HepG2 (cell line): ENCODE data around the gene RRP8. TPM values are rescaled to one million over a fixed set of nuclear protein-coding genes. Genes with fewer than 3 reads are reported as not detected.

Experiments
- ARID5B ChIP-seq: IDR thresholded peaks from 2 replicates; pipeline ENCODE4 v1.4.0; 2020; ENCODE audit warnings: mild to moderate bottlenecking, missing genetic modification reagents
- ATF7-NPFF ChIP-seq: sonication (generic); formaldehyde crosslinking; IDR thresholded peaks from 2 replicates; pipeline ENCODE4 v1.8.1; 2023; ENCODE audit warnings: mild to moderate bottlenecking, low read depth, missing genetic modification reagents, moderate library complexity
- GABPA ChIP-seq, 2 experiments: IDR thresholded peaks; 2 replicates each; pipeline ENCODE4 v1.6.1; 2011 to 2016; ENCODE audit warnings: low read depth in 2 of 2, low read length in 1 of 2, missing biosample characterization in 1 of 2, missing genetic modification characterization in 1 of 2
- GZF1 ChIP-seq: sonication (generic); formaldehyde crosslinking; IDR thresholded peaks from 2 replicates; pipeline ENCODE4 v1.5.1; 2020; ENCODE audit warnings: mild to moderate bottlenecking, missing genetic modification reagents
- MTF1 ChIP-seq: sonication (generic); formaldehyde crosslinking; IDR thresholded peaks from 2 replicates; pipeline ENCODE4 v1.5.0; 2020; ENCODE audit warnings: missing genetic modification reagents
- NFKB2 ChIP-seq: sonication (generic); formaldehyde crosslinking; IDR thresholded peaks from 2 replicates; pipeline ENCODE4 v1.4.0; 2020; ENCODE audit warnings: missing genetic modification reagents, borderline replicate concordance
- NONO ChIP-seq, 2 experiments: fragments of 450-650 bp in 1 of 2; sonication (generic) in 1 of 2; formaldehyde crosslinking in 1 of 2; IDR thresholded peaks in 1 of 2; conservative IDR thresholded peaks in 1 of 2; 2 replicates each; pipeline versions ENCODE4 v1.6.1 to v1.8.0; 2017 to 2022; ENCODE audit warnings: mild to moderate bottlenecking in 1 of 2, missing genetic modification reagents in 1 of 2, moderate library complexity in 1 of 2
- NR2F2 ChIP-seq: IDR thresholded peaks from 2 replicates; pipeline ENCODE4 v1.6.1; 2012; ENCODE audit warnings: low read depth, inconsistent platforms, borderline replicate concordance
- PAX8 ChIP-seq: sonication (generic); formaldehyde crosslinking; IDR thresholded peaks from 2 replicates; pipeline ENCODE4 v1.8.0; 2022; ENCODE audit warnings: mild to moderate bottlenecking, missing genetic modification reagents, borderline replicate concordance
- POLR2A ChIP-seq, 2 experiments: IDR thresholded peaks; 2 replicates each; pipeline ENCODE4 v1.6.1; 2011; ENCODE audit warnings: low read depth in 2 of 2, low read length in 2 of 2, mild to moderate bottlenecking in 1 of 2, moderate library complexity in 1 of 2; ENCODE audit not compliant: insufficient read depth in 1 of 2
- RBFOX2 ChIP-seq: fragments of 200-400 bp; formaldehyde crosslinking; IDR thresholded peaks from 2 replicates; pipeline ENCODE4 v1.6.1; 2017; ENCODE audit warnings: low read depth, mild to moderate bottlenecking, low read length
- SALL1 ChIP-seq: sonication (generic); formaldehyde crosslinking; IDR thresholded peaks from 2 replicates; pipeline ENCODE4 v1.8.0; 2022; ENCODE audit warnings: mild to moderate bottlenecking, missing genetic modification reagents
- SOX5 ChIP-seq: IDR thresholded peaks from 2 replicates; pipeline ENCODE4 v1.6.1; 2016; ENCODE audit warnings: borderline replicate concordance
- SPEN ChIP-seq: sonication (generic); formaldehyde crosslinking; IDR thresholded peaks from 2 replicates; pipeline ENCODE4 v1.5.1; 2020; ENCODE audit warnings: low read depth, mild to moderate bottlenecking, missing genetic modification reagents
- ZNF274 ChIP-seq: sonication (generic); formaldehyde crosslinking; IDR thresholded peaks from 2 replicates; pipeline ENCODE4 v1.5.1; 2020; ENCODE audit warnings: mild to moderate bottlenecking, missing genetic modification reagents
- ZNF34 ChIP-seq: sonication (generic); formaldehyde crosslinking; IDR thresholded peaks from 2 replicates; pipeline ENCODE4 v1.4.0; 2020; ENCODE audit warnings: mild to moderate bottlenecking, missing genetic modification reagents, borderline replicate concordance
- ZNF367 ChIP-seq: sonication (generic); formaldehyde crosslinking; IDR thresholded peaks from 2 replicates; pipeline ENCODE4 v1.4.0; 2020; ENCODE audit warnings: missing genetic modification reagents, borderline replicate concordance
- ZNF530 ChIP-seq: sonication (generic); formaldehyde crosslinking; IDR thresholded peaks from 2 replicates; pipeline ENCODE4 v1.5.0; 2020; ENCODE audit warnings: low read depth, mild to moderate bottlenecking, missing genetic modification reagents
- ZNF672 ChIP-seq: sonication (generic); formaldehyde crosslinking; IDR thresholded peaks from 2 replicates; pipeline ENCODE4 v1.8.1; 2022; ENCODE audit warnings: missing genetic modification reagents
- ZNF761 ChIP-seq: sonication (generic); formaldehyde crosslinking; conservative IDR thresholded peaks from 2 replicates; pipeline ENCODE4 v1.4.0; 2020; ENCODE audit warnings: mild to moderate bottlenecking, missing genetic modification reagents
- ZNF782 ChIP-seq: sonication (generic); formaldehyde crosslinking; IDR thresholded peaks from 2 replicates; pipeline ENCODE4 v1.4.0; 2020; ENCODE audit warnings: missing genetic modification reagents, mild to moderate bottlenecking, borderline replicate concordance
- ZNF792 ChIP-seq: IDR thresholded peaks from 2 replicates; pipeline ENCODE4 v1.6.1; 2016
- ZNF839 ChIP-seq: sonication (generic); formaldehyde crosslinking; IDR thresholded peaks from 2 replicates; pipeline ENCODE4 v1.4.0; 2020; ENCODE audit warnings: missing genetic modification reagents, mild to moderate bottlenecking, borderline replicate concordance
- ZSCAN31 ChIP-seq: sonication (generic); formaldehyde crosslinking; IDR thresholded peaks from 2 replicates; pipeline ENCODE4 v1.5.0; 2020; ENCODE audit warnings: low read depth, mild to moderate bottlenecking, missing genetic modification reagents
- polyA plus RNA-seq, 8 experiments: library from polyadenylated mRNA; depleted of rRNA in 3 of 8; stranded (reverse) in 7 of 8; unstranded in 1 of 8; fragments of >200 nt; fragmentation: Illumina TruSeq in 4 of 8; extraction: Trizol in 4 of 8; gene quantifications; 2 replicates each; pipeline versions ENCODE4 v1.2.1 to v1.2.3, GENCODE V29; 2011 to 2016; ENCODE audit warnings: low read depth in 4 of 8, missing spikeins in 1 of 8, mixed read lengths in 1 of 8; ENCODE audit not compliant: insufficient read depth in 1 of 8
- total RNA-seq, 5 experiments: library from RNA; depleted of rRNA; stranded (reverse); fragments of >200 nt; fragmentation: Illumina TruSeq; extraction: Trizol; gene quantifications; 2 replicates each; pipeline ENCODE4 v1.2.3, GENCODE V29; 2016; ENCODE audit warnings: low read depth in 1 of 5
- TF ChIP-seq, protein P1 (sequence below): sonication (generic); formaldehyde crosslinking; IDR thresholded peaks from 2 replicates; pipeline ENCODE4 v1.9.0; 2022; ENCODE audit warnings: missing genetic modification reagents, mild to moderate bottlenecking, borderline replicate concordance

Gene RRP8
- total and polyA plus RNA-seq, 2 of the 13 experiments (the other 11 are each of a cell fraction or from before 2014, with no cell fraction given), result 7.2 to 21.6 TPM

DNA sequence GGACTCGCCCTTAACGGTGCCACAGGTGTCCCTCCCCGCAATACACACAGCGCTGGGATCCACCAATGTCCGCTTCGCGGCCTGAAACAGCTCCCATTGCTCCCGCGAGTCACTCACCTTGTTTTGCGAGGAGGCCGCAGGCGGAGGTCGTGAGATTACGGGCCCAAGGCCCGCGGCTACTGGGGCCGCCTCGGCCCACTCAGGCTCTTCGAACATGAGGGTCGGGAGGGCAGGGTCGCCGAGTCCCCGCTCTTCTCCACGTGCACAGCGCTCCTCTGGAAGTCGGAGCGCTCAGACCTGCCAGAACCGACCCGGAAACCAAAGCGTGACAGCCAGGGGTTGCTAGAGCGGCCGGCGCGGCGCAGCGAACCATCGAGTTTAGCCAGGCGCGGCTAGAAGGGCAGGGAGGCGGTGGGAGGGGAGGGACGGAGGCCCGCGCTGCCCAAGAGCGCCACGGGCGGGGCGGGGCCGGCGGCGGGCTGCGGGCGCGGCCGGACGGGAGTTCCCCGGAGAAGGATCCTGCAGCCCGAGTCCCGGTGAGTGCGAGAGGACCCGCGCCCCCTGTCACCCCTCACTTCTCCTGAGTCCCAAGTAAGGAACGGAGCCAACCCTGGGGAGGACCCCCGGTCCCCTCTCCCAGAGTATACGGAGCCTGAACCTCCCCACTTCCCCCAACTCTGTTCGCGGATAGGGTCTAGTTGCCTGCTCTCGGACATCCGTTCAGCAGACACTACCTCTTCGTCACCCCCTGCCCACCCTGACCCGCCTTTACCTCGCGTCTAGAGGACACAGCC lies at the start of gene RRP8, which contains the start of gene ILK (continued):
- peak; percentile 71 for TF ChIP-seq GABPA (IDR thresholded peaks at IDR 0.05; ENCODE audit: low read depth, low read length)
- peak; percentile 89 for TF ChIP-seq GABPA (CRISPR knock-in tag; IDR thresholded peaks at IDR 0.05; ENCODE audit: low read depth)
- TF ChIP-seq ZNF367, result no peak
- TF ChIP-seq ZSCAN31 (CRISPR knock-in tag), result peak; percentile 84
- no peak for TF ChIP-seq MTF1 (CRISPR knock-in tag)
- TF ChIP-seq NFKB2, result peak; percentile 80; the same call in 1 of the 2 replicates
- peak; percentile 77 for TF ChIP-seq ZNF274 (CRISPR knock-in tag)
- peak; percentile 66 for TF ChIP-seq ARID5B
- peak; percentile 97; the same call in 1 of the 2 replicates for TF ChIP-seq ZNF34
- TF ChIP-seq ZNF792 (CRISPR knock-in tag), result peak; percentile 71
- peak; percentile 82; the same call in 1 of the 2 replicates for TF ChIP-seq ZNF839
- peak; percentile 91 for TF ChIP-seq ATF7-NPFF (CRISPR knock-in tag)
- TF ChIP-seq GZF1, result 0 out of 2 replicates have a peak, but pooled peaks have one; percentile 31
- peak; percentile 88 for TF ChIP-seq RBFOX2
- 0 out of 2 replicates have a peak, but pooled peaks have one; percentile 72 for TF ChIP-seq ZNF782 (CRISPR knock-in tag)
- TF ChIP-seq SOX5 (CRISPR knock-in tag), result peak; percentile 49; the same call in 1 of the 2 replicates
- no peak for TF ChIP-seq ZNF672
- 0 out of 2 replicates have a peak, but pooled peaks have one; percentile 23 for TF ChIP-seq NR2F2
- TF ChIP-seq, protein P1, sequence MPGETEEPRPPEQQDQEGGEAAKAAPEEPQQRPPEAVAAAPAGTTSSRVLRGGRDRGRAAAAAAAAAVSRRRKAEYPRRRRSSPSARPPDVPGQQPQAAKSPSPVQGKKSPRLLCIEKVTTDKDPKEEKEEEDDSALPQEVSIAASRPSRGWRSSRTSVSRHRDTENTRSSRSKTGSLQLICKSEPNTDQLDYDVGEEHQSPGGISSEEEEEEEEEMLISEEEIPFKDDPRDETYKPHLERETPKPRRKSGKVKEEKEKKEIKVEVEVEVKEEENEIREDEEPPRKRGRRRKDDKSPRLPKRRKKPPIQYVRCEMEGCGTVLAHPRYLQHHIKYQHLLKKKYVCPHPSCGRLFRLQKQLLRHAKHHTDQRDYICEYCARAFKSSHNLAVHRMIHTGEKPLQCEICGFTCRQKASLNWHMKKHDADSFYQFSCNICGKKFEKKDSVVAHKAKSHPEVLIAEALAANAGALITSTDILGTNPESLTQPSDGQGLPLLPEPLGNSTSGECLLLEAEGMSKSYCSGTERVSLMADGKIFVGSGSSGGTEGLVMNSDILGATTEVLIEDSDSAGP, result peak; percentile 63; the same call in 1 of the 2 replicates
- no peak for TF ChIP-seq ZNF530 (CRISPR knock-in tag)
- TF ChIP-seq POLR2A (IDR thresholded peaks at IDR 0.05; ENCODE audit: insufficient read depth in 1 of 2, low read depth in 2 of 2, low read length in 2 of 2), result peak; percentile 64 to 82
- TF ChIP-seq PAX8, result peak; percentile 82; the same call in 1 of the 2 replicates
- TF ChIP-seq SPEN, result peak; percentile 98
- no peak for TF ChIP-seq NONO (IDR thresholded peaks at IDR 0.05)
- TF ChIP-seq NONO (CRISPR knock-in tag; conservative IDR thresholded peaks at IDR 0.05), result peak; percentile 95; the same call in 1 of the 2 replicates
- TF ChIP-seq ZNF761 (CRISPR knock-in tag), result no peak; the same call in 1 of the 2 replicates
- TF ChIP-seq SALL1 (CRISPR knock-in tag), result peak; percentile 81
